Skeletal muscle tissue (tissue), 4 donors: ENCODE measurements around the gene ARIH1. TPM values are rescaled to one million over a fixed set of nuclear protein-coding genes. Genes with fewer than 3 reads are reported as not detected.
"Not testable (repeated sequence)": the region's sequence is repeated elsewhere in the genome, so short reads cannot be mapped to it uniquely, and the experiment has no call there.

Experiments
- H3K27ac ChIP-seq: one replicate; pipeline ENCODE4 v1.7.0; 2013; ENCODE audit warnings: mild to moderate bottlenecking, low read depth, low read length, inconsistent platforms
- H3K27me3 ChIP-seq, 3 donors: one replicate each; pipeline ENCODE4 v1.7.0; 2013; ENCODE audit warnings: low read length in 3 of 3; ENCODE audit not compliant: control insufficient read depth in 3 of 3, insufficient read depth in 3 of 3
- H3K36me3 ChIP-seq, 3 donors: one replicate each; pipeline ENCODE4 v1.7.0; 2013; ENCODE audit warnings: low read length in 3 of 3; ENCODE audit not compliant: control insufficient read depth in 3 of 3, insufficient read depth in 3 of 3
- H3K4me1 ChIP-seq, 3 donors: one replicate each; pipeline ENCODE4 v1.7.0; 2013; ENCODE audit warnings: low read length in 3 of 3, mild to moderate bottlenecking in 3 of 3; ENCODE audit not compliant: control insufficient read depth in 3 of 3, insufficient read depth in 3 of 3
- H3K4me3 ChIP-seq, 3 donors: one replicate each; pipeline ENCODE4 v1.7.0; 2013; ENCODE audit warnings: low read length in 3 of 3
- H3K9ac ChIP-seq, 3 donors: one replicate each; pipeline ENCODE4 v1.7.0; 2013; ENCODE audit warnings: low read length in 3 of 3, mild to moderate bottlenecking in 3 of 3, moderate library complexity in 2 of 3, low read depth in 1 of 3
- H3K9me3 ChIP-seq, 3 donors: one replicate each; pipeline ENCODE4 v1.7.0; 2013; ENCODE audit warnings: low read length in 3 of 3; ENCODE audit not compliant: control insufficient read depth in 3 of 3
- total RNA-seq: library from RNA; depleted of rRNA; stranded (reverse); fragments of >200 nt; gene quantifications from one replicate; pipeline ENCODE4 v1.2.3, GENCODE V29; 2014
- donor health status: Osteomylitis.

The ARIH1 gene
- total RNA-seq = 27.1 TPM

GRCh38 chr15:72473614-72474465 is at the start of gene ARIH1:
Gene ARIH1, plus strand, starts transcription at chr15:72474330. Its CDS starts 310 bp downstream, at chr15:72474640.
- H3K27ac ChIP-seq = peak within 1 kb of the TSS; percentile 99
- peaks cover 0 to 4% (median 0%) of the 10 kb centered on the region in 3 donors for H3K36me3 ChIP-seq
- H3K4me1 ChIP-seq = peaks cover 18 to 26% (median 22%) of the 10 kb centered on the region in 3 donors
- H3K27me3 ChIP-seq = no peaks in the 10 kb centered on the region
- peak within 1 kb of the TSS; percentile 98 to 100 (median 100) for H3K9ac ChIP-seq
- peak within 1 kb of the TSS; percentile 94 to 97 (median 97) for H3K4me3 ChIP-seq
- no peaks in the 10 kb centered on the region for H3K9me3 ChIP-seq

GRCh38 chr15:72426753-72427152 is 47.4 kb upstream of the ARIH1 start:
- peaks cover 0 to 4% (median 2%) of the 10 kb centered on the region in 3 donors for H3K9me3 ChIP-seq
- H3K27ac ChIP-seq = no peak overlapping the region
- H3K9ac ChIP-seq = no peak overlapping the region
- no peaks in the 10 kb centered on the region for H3K36me3 ChIP-seq
- H3K4me3 ChIP-seq = no peak overlapping the region
- H3K27me3 ChIP-seq = no peaks in the 10 kb centered on the region
- no peaks in the 10 kb centered on the region for H3K4me1 ChIP-seq

GRCh38 chr15:72437650-72438316 is 36.3 kb upstream of the ARIH1 start:
- Histone ChIP-seq H3K4me1 (no peaks in the 10 kb centered on the region), H3K9ac (no peak overlapping the region), H3K9me3 (peaks cover 0 to 4% (median 0%) of the 10 kb centered on the region in 3 donors), H3K27ac (no peak overlapping the region), H3K4me3 (no peak overlapping the region), H3K27me3 (no peaks in the 10 kb centered on the region), H3K36me3 (no peaks in the 10 kb centered on the region)

- not testable (repeated sequence) for H3K4me3 ChIP-seq, H3K4me1 ChIP-seq, H3K36me3 ChIP-seq, H3K9me3 ChIP-seq, H3K9ac ChIP-seq, H3K27me3 ChIP-seq, H3K27ac ChIP-seq
Observed at GRCh38 chr15:72442848-72443247, 31.3 kb upstream of the ARIH1 start.

- Histone ChIP-seq H3K27me3 (no peaks in the 10 kb centered on the region), H3K9me3 (no peaks in the 10 kb centered on the region), H3K9ac (no peak overlapping the region), H3K4me1 (no peaks in the 10 kb centered on the region), H3K4me3 (no peak overlapping the region), H3K36me3 (no peaks in the 10 kb centered on the region), H3K27ac (no peak overlapping the region)
Observed at GRCh38 chr15:72445426-72445825, 28.7 kb upstream of the ARIH1 start.

- no peaks in the 10 kb centered on the region for H3K27me3 ChIP-seq
- H3K4me1 ChIP-seq = no peaks in the 10 kb centered on the region
- no peak overlapping the region for H3K4me3 ChIP-seq
- H3K9me3 ChIP-seq = no peaks in the 10 kb centered on the region
- H3K27ac ChIP-seq = no peak overlapping the region
- H3K36me3 ChIP-seq = no peaks in the 10 kb centered on the region
- H3K9ac ChIP-seq = no peak overlapping the region
Observed at GRCh38 chr15:72450805-72451204, 23.3 kb upstream of the ARIH1 start.

- no peak overlapping the region for H3K27ac ChIP-seq
- H3K36me3 ChIP-seq = no peaks in the 10 kb centered on the region
- H3K9me3 ChIP-seq = no peaks in the 10 kb centered on the region
- H3K4me3 ChIP-seq = no peak overlapping the region
- H3K27me3 ChIP-seq = no peaks in the 10 kb centered on the region
- H3K9ac ChIP-seq = no peak overlapping the region
- no peaks in the 10 kb centered on the region for H3K4me1 ChIP-seq
Observed at GRCh38 chr15:72451224-72451623, 22.9 kb upstream of the ARIH1 start.

- no peak overlapping the region for H3K9ac ChIP-seq
Observed at GRCh38 chr15:72456684-72457083, 17.4 kb upstream of the ARIH1 start.

GRCh38 chr15:72460402-72460801 is 13.7 kb upstream of the ARIH1 start:
- no peak overlapping the region for H3K27ac ChIP-seq
- H3K9me3 ChIP-seq = no peaks in the 10 kb centered on the region
- no peaks in the 10 kb centered on the region for H3K36me3 ChIP-seq
- H3K27me3 ChIP-seq = no peaks in the 10 kb centered on the region
- no peak overlapping the region for H3K4me3 ChIP-seq
- peaks cover 0 to 2% (median 0%) of the 10 kb centered on the region in 3 donors for H3K4me1 ChIP-seq
- H3K9ac ChIP-seq = no peak overlapping the region

More at GRCh38 chr15:72456684-72457083, 17.4 kb upstream of the ARIH1 start:
- Histone ChIP-seq H3K27ac (no peak overlapping the region), H3K4me1 (peaks cover 0 to 2% (median 0%) of the 10 kb centered on the region in 3 donors), H3K27me3 (no peaks in the 10 kb centered on the region), H3K9me3 (no peaks in the 10 kb centered on the region), H3K36me3 (no peaks in the 10 kb centered on the region), H3K4me3 (no peak overlapping the region)

- Histone ChIP-seq H3K27me3 (no peaks in the 10 kb centered on the region), H3K4me1 (peaks cover 0 to 2% (median 0%) of the 10 kb centered on the region in 3 donors), H3K36me3 (no peaks in the 10 kb centered on the region), H3K27ac (no peak overlapping the region), H3K4me3 (no peak overlapping the region), H3K9ac (no peak overlapping the region), H3K9me3 (no peaks in the 10 kb centered on the region)
Observed at GRCh38 chr15:72463702-72464101, 10.4 kb upstream of the ARIH1 start.
